Lung (tissue), 12 donors: Measurements from ENCODE around the gene DLG2. TPM values are rescaled to one million over a fixed set of nuclear protein-coding genes. Genes with fewer than 3 reads are reported as not detected.
"Not testable (repeated sequence)": the region's sequence is repeated elsewhere in the genome, so short reads cannot be mapped to it uniquely, and the experiment has no call there.

Experiments
- ATAC-seq: fragments of 200-7000 bp; cut with Tn5 transposase; one replicate; pipeline ENCODE4 v1.9.1; 2020; ENCODE audit warnings: moderate number of reproducible peaks; ENCODE audit not compliant: insufficient read depth, low FRiP score
- DNase-seq, 3 donors: peaks; one replicate each; pipeline ENCODE4 v3.0.0-alpha.2; 2013 to 2017
- H3K27ac ChIP-seq, 2 donors: one replicate each; pipeline ENCODE4 v1.5.1; 2013; ENCODE audit warnings: mild to moderate bottlenecking in 2 of 2, moderate library complexity in 2 of 2, control low read depth in 1 of 2, inconsistent platforms in 1 of 2, low read depth in 1 of 2, low read length in 1 of 2
- H3K27me3 ChIP-seq, 3 donors: one replicate each; pipeline ENCODE4 v1.5.1; 2013; ENCODE audit warnings: low read length in 2 of 3; ENCODE audit not compliant: control insufficient read depth in 3 of 3, insufficient read depth in 3 of 3
- H3K36me3 ChIP-seq, 4 donors: one replicate each; pipeline ENCODE4 v1.5.1; 2013; ENCODE audit warnings: low read length in 4 of 4, mild to moderate bottlenecking in 1 of 4, moderate library complexity in 1 of 4; ENCODE audit not compliant: control insufficient read depth in 4 of 4, insufficient read depth in 4 of 4
- H3K4me1 ChIP-seq, 5 donors: one replicate each; pipeline ENCODE4 v1.5.1; 2013; ENCODE audit warnings: low read length in 5 of 5, mild to moderate bottlenecking in 2 of 5, moderate library complexity in 1 of 5; ENCODE audit not compliant: control insufficient read depth in 5 of 5, insufficient read depth in 5 of 5
- H3K4me3 ChIP-seq: one replicate; pipeline ENCODE4 v1.5.1; 2013; ENCODE audit warnings: mild to moderate bottlenecking, control low read depth, moderate library complexity
- H3K9ac ChIP-seq, 2 donors: one replicate each; pipeline ENCODE4 v1.5.1; 2013; ENCODE audit warnings: low read length in 2 of 2, control low read depth in 1 of 2; ENCODE audit not compliant: insufficient read depth in 1 of 2
- H3K9me3 ChIP-seq, 4 donors: one replicate each; pipeline ENCODE4 v1.5.1; 2013; ENCODE audit warnings: low read length in 3 of 4, mild to moderate bottlenecking in 1 of 4, moderate library complexity in 1 of 4; ENCODE audit not compliant: control insufficient read depth in 4 of 4, insufficient read depth in 3 of 4
- CTCF ChIP-seq: IDR thresholded peaks from 2 replicates; pipeline ENCODE4 v1.5.1; 2012; ENCODE audit warnings: mild to moderate bottlenecking; ENCODE audit errors: control extremely low read depth, extremely low read depth
- WGBS, 2 donors: extraction: QIAGEN DNeasy Blood & Tissue Kit; methylation state at CpG; one replicate each; pipeline ENCODE4 v1.1.7; 2013; 5-methylcytosine and 5-hydroxymethylcytosine counted together
- polyA plus RNA-seq, 2 donors: library from polyadenylated mRNA; stranded (reverse); fragments of 200-250 nt; gene quantifications; one replicate each; pipeline ENCODE4 v1.2.1, GENCODE V29; 2013
- total RNA-seq, 2 donors: library from RNA; depleted of rRNA in 1 of 2; stranded (reverse); fragments of >200 nt in 1 of 2; gene quantifications; one replicate each; pipeline ENCODE4 v1.2.1, GENCODE V29; 2014 to 2021
- donor health status: control.
- donor health status: control.
- donor health status: Bipolar disorder and iron deficiency.
- donor health status: healthy.
- donor health status: DM: yes; HTN: yes; CAD: no.

The DLG2 gene
- total and polyA plus RNA-seq, 4 donors = 0.32 to 24.1 (median 5.4) TPM

DNA sequence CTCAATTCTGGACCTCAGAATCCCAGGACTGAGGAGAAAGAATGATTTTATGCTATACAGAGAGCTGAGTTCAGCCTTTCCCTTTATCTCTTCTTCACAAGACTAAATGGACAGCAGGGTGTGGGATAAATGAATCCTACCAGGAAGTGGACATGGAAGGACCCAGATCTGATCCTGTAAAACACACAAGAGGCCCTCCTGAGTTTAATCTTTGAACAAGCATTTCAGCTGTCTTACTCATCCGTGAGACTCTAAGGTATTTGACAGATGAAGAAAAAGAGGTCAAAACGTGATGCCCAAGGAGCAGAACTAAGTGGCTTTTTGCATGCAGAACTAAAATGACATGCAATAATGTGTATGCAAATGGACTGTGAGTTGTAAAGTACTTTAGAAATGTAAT is 511.3 kb downstream of the DLG2 start:
- Histone ChIP-seq H3K4me3 (no peak overlapping the region), H3K9ac (no peak overlapping the region), H3K4me1 (no peaks in the 10 kb centered on the region), H3K27ac (no peak overlapping the region), H3K36me3 (no peaks in the 10 kb centered on the region), H3K9me3 (no peaks in the 10 kb centered on the region), H3K27me3 (no peaks in the 10 kb centered on the region)
- ATAC-seq = no peak
- no peak for TF ChIP-seq CTCF
- no peak for DNase-seq
- 74 to 80% methylated on average over 2 of the region's 2 CpGs for WGBS, 2 donors

- no peak overlapping the region for H3K4me3 ChIP-seq
- no peaks in the 10 kb centered on the region for H3K9me3 ChIP-seq
- TF ChIP-seq CTCF = no peak
- H3K27ac ChIP-seq = no peak overlapping the region
- ATAC-seq (no peak), DNase-seq (no peak)
- no peaks in the 10 kb centered on the region for H3K27me3 ChIP-seq
- no peak overlapping the region for H3K9ac ChIP-seq
- no peaks in the 10 kb centered on the region for H3K4me1 ChIP-seq
- H3K36me3 ChIP-seq = no peaks in the 10 kb centered on the region
- WGBS, 2 donors = 91% methylated on average over 2 of the region's 2 CpGs
Measured at GRCh38 chr11:85114786-85115185, 512.4 kb downstream of the DLG2 start.

DNA sequence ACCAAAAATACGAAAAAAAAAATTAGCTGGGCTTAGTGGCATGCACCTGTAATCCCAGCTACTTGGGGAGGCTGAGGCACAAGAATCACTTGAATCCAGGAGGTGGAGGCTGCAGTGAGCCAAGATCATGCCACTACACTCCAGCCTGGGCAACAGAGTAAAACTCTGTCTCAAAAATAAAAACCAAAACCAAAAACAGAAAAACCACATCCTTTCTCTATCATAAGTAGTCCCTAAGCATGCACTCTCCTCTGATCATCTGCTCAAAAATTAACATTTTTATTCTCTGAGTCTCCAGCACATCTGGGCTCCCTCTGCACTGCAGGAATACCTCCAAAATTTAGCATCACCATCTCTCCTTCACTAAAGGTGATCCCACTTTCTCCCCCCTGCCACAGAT is 516.9 kb downstream of the DLG2 start:
- not testable (repeated sequence) for H3K36me3 ChIP-seq, H3K27ac ChIP-seq, H3K4me1 ChIP-seq, ATAC-seq, H3K4me3 ChIP-seq, H3K27me3 ChIP-seq, H3K9ac ChIP-seq, H3K9me3 ChIP-seq, DNase-seq
- WGBS, 2 donors = 85% methylated on average over 1 of the region's 1 CpG

- no peak for TF ChIP-seq CTCF
- H3K36me3 ChIP-seq = no peaks in the 10 kb centered on the region
- ATAC-seq (no peak), DNase-seq (no peak)
- H3K27ac ChIP-seq = no peak overlapping the region
- H3K4me3 ChIP-seq = no peak overlapping the region
- no peaks in the 10 kb centered on the region for H3K4me1 ChIP-seq
- H3K9ac ChIP-seq = no peak overlapping the region
- no peaks in the 10 kb centered on the region for H3K27me3 ChIP-seq
- 89 to 91% methylated on average over 4 of the region's 4 CpGs for WGBS, 2 donors
- H3K9me3 ChIP-seq = no peaks in the 10 kb centered on the region
Measured at GRCh38 chr11:85109141-85109540, 518.0 kb downstream of the DLG2 start.
